Subcutaneous adipose tissue (tissue), 4 donors: ENCODE data around the gene SFT2D2. TPM values are rescaled to one million over a fixed set of nuclear protein-coding genes. Genes with fewer than 3 reads are reported as not detected.

Experiments used
- CTCF ChIP-seq: fragments of 450-650 bp; IDR thresholded peaks from one replicate; pipeline ENCODE4 v1.5.1; 2016; ENCODE audit warnings: low read depth, mild to moderate bottlenecking, control low read depth, antibody characterized with exemption, moderate library complexity
- total RNA-seq, 4 donors: library from RNA; depleted of rRNA; stranded (reverse); fragments of >200 nt; gene quantifications; one replicate each; pipeline ENCODE4 v1.1.0, GENCODE V29; 2016

SFT2D2 gene
- total RNA-seq, 4 donors from 2014 or later = 30.1 to 53.5 (median 42.5) TPM

DNA sequence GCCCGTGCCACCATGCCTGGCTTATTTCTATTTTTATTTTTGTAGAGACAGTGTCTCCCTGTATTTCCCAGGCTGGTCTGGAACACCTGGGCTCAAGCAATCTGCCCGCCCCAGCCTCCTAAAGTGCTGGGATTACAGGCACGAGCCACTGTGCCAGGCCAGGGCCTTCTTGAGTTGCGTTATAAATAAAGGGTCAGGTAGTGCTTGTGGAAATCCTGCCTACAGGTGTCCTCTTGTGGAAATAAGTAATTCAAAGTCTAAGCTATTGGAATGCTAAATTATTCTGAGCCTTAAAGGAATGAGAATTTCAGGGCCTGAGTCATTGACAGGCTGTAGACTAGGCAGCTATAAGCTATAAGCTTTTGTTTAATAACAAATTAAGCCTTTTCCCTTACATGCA is 8.1 kb upstream of the SFT2D2 start:
- TF ChIP-seq CTCF = no peak

DNA sequence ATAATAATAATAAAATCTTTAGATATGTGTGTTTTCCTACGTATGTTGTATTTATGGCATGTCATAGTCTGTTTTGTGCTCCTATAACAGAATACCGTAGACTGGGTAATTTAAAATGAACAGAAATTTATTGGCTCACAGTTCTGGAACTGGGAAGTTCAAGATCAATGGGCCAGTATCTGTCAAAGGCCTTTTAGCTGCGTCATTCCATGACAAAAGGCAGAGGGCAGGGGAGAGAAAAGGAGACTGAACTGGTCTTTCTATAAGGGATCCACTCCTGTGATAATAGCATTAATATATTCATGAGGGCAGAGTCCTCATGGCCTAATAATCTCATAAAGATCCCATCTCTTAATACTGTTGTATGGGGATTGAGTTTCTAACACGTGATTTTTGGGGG is 7.1 kb upstream of the SFT2D2 start:
- no peak for TF ChIP-seq CTCF

DNA sequence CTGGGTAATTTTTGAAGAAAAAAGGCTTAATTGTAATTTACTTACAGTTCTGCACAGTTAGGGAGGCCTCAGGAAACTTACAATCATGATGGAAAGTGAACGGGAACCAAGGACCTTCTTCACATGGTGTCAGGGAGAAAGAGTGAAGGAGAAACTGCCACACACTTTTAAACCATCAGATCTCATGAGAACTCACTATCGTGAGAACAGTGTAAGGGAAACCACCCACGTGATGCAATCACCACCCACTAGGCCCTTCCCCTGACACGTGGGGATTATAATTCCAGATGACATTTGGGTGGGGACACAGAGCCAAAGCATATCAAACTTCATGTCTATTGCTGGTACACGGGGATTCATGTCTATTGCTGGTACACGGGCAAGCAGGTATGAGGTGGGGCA is 5.3 kb upstream of the SFT2D2 start:
- no peak for TF ChIP-seq CTCF

- no peak for TF ChIP-seq CTCF
Observed at GRCh38 chr1:168221275-168221674, 4.5 kb upstream of the SFT2D2 start.

- no peak for TF ChIP-seq CTCF
Observed at GRCh38 chr1:168223261-168223660, 2.5 kb upstream of the SFT2D2 start.

DNA sequence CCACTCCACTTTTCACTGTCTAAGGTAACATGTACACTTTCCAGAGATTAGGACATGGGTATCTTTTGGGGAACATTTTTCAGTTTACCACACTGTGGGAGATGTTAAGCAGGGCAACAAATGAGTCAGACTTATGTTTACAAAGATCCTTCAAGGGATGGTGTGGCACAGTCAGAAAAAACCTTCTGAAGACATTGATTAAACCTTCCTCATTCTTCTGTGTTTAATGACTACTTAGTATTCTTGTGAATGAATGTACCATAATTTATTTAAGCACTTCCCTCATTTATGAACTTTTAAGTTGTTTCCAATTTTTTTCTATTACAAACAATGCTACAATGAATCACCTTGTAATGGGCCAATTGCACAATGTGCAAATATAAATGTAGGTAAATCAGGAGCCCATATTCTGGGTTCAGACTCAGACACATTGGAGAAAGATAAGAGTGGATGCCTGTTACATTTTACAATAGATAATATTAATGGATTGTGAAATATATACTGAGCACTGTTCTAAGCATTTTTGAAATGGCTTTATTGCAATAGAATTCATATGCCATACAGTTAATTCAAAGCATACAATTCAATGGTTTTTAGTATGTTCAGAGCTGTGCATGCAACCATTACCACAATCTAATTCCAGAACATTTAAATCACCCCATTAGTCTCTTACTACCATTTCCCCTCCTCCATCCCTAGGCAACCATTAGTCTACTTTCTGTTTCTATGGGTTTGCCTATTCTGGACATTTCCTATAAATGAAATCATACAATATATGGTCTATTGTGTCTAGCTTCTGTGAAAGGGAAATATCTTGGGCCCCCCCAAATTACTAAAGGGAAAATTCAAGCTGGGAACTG is 1.9 kb upstream of the SFT2D2 start:
- no peak for TF ChIP-seq CTCF

DNA sequence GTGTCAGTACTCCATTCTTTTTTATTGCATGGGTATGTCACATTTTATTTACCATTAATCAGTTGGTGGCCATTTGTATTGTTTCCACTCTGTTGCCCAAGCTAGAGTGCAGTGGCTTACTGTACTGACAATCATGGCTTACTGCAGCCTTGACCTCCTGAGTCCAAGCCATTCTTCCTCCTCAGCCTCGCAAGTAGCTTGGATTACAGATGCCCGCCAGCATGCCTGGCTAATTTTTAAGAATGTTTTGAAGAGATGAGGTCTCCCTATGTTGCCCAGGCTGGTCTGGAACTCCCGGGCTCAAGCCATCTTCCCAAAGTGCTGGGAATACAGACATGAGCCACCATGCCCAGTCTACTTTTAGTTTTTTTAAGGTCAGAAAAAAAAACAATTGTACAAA is 813 bp upstream of the SFT2D2 start:
- no peak for TF ChIP-seq CTCF
